ENCODE measurements around the gene NDUFA6.
A peak's percentile ranks its signal among the peaks of the same experiment; 100 is the strongest.
"Not testable (repeated sequence)": the region's sequence is repeated elsewhere in the genome, so short reads cannot be mapped to it uniquely, and the experiment has no call there.

NDUFA6 gene

GRCh38 chr22:42090596-42091454, at the start of gene NDUFA6:
Gene NDUFA6 (minus strand): TSS chr22:42090772. CDS start chr22:42090744, 28 bp downstream.
- DNase-seq, result peak; percentile 98

- DNase-seq, result not testable (repeated sequence)
These were observed 49.6 kb upstream of the NDUFA6 start for GRCh38 chr22:42140153-42140552.

- DNase-seq, result not testable (repeated sequence)
These were observed 48.9 kb upstream of the NDUFA6 start for GRCh38 chr22:42139508-42139907.

- no peak for DNase-seq
These were observed 48.4 kb upstream of the NDUFA6 start for GRCh38 chr22:42138972-42139371.

- no peak for DNase-seq
These were observed 47.7 kb upstream of the NDUFA6 start for GRCh38 chr22:42138122-42138770.

GRCh38 chr22:42135688-42136087, 45.1 kb upstream of the NDUFA6 start:
- DNase-seq, result not testable (repeated sequence)

- no peak for DNase-seq
These were observed 43.8 kb upstream of the NDUFA6 start for GRCh38 chr22:42134100-42135020.

- DNase-seq, result no peak
These were observed 41.9 kb upstream of the NDUFA6 start for GRCh38 chr22:42132457-42132856.

- DNase-seq, result no peak
These were observed 41.0 kb upstream of the NDUFA6 start for GRCh38 chr22:42131562-42131961.

GRCh38 chr22:42130639-42131431, 40.3 kb upstream of the NDUFA6 start, which contains the start of gene CYP2D6:
Gene CYP2D6 (minus strand): TSS chr22:42130810. CDS start chr22:42130791, 19 bp downstream.
- not testable (repeated sequence) for DNase-seq

GRCh38 chr22:42130182-42130581, 39.6 kb upstream of the NDUFA6 start:
- not testable (repeated sequence) for DNase-seq

- DNase-seq, result not testable (repeated sequence)
These were observed 38.5 kb upstream of the NDUFA6 start for GRCh38 chr22:42128776-42129694.

- DNase-seq, result not testable (repeated sequence)
These were observed 37.4 kb upstream of the NDUFA6 start for GRCh38 chr22:42128007-42128406.

- no peak for DNase-seq
These were observed 37.0 kb upstream of the NDUFA6 start for GRCh38 chr22:42127606-42128005.

- DNase-seq, result not testable (repeated sequence)
These were observed 33.0 kb upstream of the NDUFA6 start for GRCh38 chr22:42123529-42123928.

GRCh38 chr22:42120231-42121021, 29.9 kb upstream of the NDUFA6 start:
- not testable (repeated sequence) for DNase-seq

GRCh38 chr22:42116848-42117424, 26.4 kb upstream of the NDUFA6 start:
- peak; percentile 32 to 36 for DNase-seq

- not testable (repeated sequence) for DNase-seq
These were observed 24.9 kb upstream of the NDUFA6 start for GRCh38 chr22:42115420-42115830.

- peak; percentile 14 to 17 for DNase-seq
These were observed 24.1 kb upstream of the NDUFA6 start for GRCh38 chr22:42114721-42115120.

All from SHP77 (cell line).